ENCODE measurements around the gene POU1F1.

DNA sequence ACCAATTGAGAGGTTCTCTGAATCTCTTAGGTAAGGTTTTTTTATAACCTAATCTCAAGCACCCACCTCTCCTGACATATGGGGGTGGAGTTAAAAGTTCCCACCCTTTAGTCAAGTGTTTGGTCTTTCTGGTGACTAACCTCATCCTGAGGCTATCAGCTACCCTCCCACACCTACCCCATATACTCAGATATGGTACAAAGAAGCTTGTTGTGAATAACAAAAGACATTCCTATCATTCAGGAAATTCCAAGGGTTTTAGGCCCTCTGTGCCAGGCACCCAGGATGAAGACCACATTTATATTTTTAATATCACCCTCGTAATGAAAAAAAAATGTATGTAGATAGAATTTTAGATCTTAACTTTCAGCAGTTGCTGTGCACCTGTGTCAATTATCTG is 40.3 kb downstream of the POU1F1 start:
- TF ChIP-seq, protein P1, sequence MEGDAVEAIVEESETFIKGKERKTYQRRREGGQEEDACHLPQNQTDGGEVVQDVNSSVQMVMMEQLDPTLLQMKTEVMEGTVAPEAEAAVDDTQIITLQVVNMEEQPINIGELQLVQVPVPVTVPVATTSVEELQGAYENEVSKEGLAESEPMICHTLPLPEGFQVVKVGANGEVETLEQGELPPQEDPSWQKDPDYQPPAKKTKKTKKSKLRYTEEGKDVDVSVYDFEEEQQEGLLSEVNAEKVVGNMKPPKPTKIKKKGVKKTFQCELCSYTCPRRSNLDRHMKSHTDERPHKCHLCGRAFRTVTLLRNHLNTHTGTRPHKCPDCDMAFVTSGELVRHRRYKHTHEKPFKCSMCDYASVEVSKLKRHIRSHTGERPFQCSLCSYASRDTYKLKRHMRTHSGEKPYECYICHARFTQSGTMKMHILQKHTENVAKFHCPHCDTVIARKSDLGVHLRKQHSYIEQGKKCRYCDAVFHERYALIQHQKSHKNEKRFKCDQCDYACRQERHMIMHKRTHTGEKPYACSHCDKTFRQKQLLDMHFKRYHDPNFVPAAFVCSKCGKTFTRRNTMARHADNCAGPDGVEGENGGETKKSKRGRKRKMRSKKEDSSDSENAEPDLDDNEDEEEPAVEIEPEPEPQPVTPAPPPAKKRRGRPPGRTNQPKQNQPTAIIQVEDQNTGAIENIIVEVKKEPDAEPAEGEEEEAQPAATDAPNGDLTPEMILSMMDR (IDR thresholded peaks at IDR 0.05; ENCODE audit: low read depth, low read length), result no peak
- TF ChIP-seq EZH2phosphoT487 (IDR thresholded peaks at IDR 0.05; ENCODE audit: low read depth), result no peak
